ENCODE data around the gene ECE1. TPM values are rescaled to one million over a fixed set of nuclear protein-coding genes. Genes with fewer than 3 reads are reported as not detected.

The ECE1 gene
- total RNA-seq, 1 donor from 2014 or later, result 15.2 TPM

DNA sequence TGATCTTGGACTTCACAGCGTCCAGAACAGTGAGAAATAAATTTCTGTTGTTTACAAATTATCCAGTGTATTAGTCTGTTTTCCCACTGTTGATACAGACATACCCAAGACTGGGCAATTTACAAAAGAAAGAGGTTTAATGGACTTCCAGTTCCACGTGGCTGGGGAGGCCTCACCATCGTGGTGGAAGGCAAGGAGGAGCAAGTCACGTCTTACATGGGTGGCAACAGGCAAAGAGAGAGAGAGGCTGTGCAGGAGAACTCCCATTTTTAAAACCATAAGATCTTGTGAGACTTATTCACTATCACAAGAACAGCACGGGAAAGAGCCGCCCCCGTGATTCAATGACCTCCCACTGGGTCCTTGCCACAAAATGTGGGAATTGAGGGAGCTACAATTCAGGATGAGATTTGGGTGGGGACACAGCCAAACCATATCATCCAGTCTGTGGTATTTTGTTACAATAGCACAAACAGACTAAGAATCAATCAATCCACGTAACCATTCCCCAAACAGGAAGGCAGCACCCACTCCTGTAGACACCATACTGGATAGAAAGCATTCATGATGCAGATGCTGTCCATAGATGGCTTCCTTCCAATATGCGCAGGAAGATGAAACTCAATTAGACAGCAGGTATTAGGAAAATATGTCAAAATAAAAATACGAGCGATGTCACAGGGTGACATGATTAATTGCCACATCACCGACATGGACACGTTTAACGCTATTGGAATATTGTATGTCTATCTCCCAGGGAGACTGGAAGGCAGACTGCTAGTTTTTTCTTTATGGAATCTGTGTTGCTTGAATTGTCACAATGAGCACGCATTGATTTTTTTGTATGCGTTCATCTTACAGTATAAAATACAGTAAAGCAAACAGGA is 22.8 kb downstream of the ECE1 start:
- TF ChIP-seq, protein P1, sequence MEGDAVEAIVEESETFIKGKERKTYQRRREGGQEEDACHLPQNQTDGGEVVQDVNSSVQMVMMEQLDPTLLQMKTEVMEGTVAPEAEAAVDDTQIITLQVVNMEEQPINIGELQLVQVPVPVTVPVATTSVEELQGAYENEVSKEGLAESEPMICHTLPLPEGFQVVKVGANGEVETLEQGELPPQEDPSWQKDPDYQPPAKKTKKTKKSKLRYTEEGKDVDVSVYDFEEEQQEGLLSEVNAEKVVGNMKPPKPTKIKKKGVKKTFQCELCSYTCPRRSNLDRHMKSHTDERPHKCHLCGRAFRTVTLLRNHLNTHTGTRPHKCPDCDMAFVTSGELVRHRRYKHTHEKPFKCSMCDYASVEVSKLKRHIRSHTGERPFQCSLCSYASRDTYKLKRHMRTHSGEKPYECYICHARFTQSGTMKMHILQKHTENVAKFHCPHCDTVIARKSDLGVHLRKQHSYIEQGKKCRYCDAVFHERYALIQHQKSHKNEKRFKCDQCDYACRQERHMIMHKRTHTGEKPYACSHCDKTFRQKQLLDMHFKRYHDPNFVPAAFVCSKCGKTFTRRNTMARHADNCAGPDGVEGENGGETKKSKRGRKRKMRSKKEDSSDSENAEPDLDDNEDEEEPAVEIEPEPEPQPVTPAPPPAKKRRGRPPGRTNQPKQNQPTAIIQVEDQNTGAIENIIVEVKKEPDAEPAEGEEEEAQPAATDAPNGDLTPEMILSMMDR (IDR thresholded peaks at IDR 0.05), result no peak
- no peak for TF ChIP-seq EZH2phosphoT487 (IDR thresholded peaks at IDR 0.05)
- TF ChIP-seq EZH2 (IDR thresholded peaks at IDR 0.05), result no peak
- H3K9me3 Mint-ChIP-seq, result no peaks in the 10 kb centered on the region
- peaks cover 6% of the 10 kb centered on the region for H3K27me3 Mint-ChIP-seq (ENCODE audit: insufficient read depth, low read depth)
- no peak for DNase-seq (ENCODE audit: low spot score)
- H3K9ac ChIP-seq, result no peak overlapping the region
- no peaks in the 10 kb centered on the region for H3F3A ChIP-seq (ENCODE audit: low read depth)
- H3K4me2 ChIP-seq, result no peak overlapping the region
- H3K27me3 ChIP-seq, result peaks cover 15% of the 10 kb centered on the region
- no peaks in the 10 kb centered on the region for H3K36me3 ChIP-seq
- no peaks in the 10 kb centered on the region for H3K9me3 ChIP-seq (ENCODE audit: low read depth)
- H2AFZ ChIP-seq (replicated peaks), result no peak overlapping the region
- H3K4me3 Mint-ChIP-seq, result peak overlapping the region; percentile 39
- no peak overlapping the region for H3K4me3 ChIP-seq
- no peaks in the 10 kb centered on the region for H3K79me2 ChIP-seq (ENCODE audit: low read depth)
- peaks cover 18% of the 10 kb centered on the region for H4K20me1 ChIP-seq (ENCODE audit: low read depth)
- H3K4me1 ChIP-seq, result peaks cover 6% of the 10 kb centered on the region
- H3K27ac ChIP-seq, result no peak overlapping the region
- H3K4me1 Mint-ChIP-seq, result peaks cover 11% of the 10 kb centered on the region
- H3K36me3 Mint-ChIP-seq, result peaks cover 27% of the 10 kb centered on the region
- peak overlapping the region; percentile 91 for H3K27ac Mint-ChIP-seq

DNA sequence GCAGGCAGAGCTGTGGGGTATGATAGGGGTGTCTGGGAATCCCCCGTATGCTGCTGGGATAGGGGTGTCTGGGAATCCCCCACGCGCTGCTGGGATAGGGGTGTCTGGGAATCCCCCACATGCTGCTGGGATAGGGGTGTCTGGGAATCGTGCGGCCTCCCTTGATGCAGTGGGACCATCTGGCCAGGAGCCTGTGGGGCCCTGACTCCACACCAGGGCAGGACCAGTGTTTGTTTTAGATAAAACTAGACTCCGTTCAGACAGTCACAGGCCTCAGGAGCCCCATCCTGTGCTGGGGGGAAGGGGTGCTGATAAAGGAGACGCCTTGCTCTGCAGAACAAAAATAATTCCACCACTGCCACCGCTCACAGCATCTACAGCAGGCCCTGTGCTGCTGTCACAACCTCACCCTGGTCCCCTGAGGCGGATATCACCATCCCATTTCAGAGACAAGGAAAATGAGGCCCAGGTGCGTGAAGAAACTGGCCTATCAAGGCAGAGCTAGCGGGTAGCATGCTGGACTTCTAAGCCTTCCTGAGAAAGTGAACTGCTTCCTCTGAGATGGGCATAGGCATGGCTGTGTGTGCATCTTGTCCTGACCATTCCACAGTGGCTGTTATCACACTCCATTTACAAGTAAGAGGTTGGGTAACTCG is 24.0 kb downstream of the ECE1 start:
- Mint-ChIP-seq H3K36me3 (peaks cover 20% of the 10 kb centered on the region), H3K27me3 (ENCODE audit: insufficient read depth, low read depth) (peaks cover 6% of the 10 kb centered on the region)

DNA sequence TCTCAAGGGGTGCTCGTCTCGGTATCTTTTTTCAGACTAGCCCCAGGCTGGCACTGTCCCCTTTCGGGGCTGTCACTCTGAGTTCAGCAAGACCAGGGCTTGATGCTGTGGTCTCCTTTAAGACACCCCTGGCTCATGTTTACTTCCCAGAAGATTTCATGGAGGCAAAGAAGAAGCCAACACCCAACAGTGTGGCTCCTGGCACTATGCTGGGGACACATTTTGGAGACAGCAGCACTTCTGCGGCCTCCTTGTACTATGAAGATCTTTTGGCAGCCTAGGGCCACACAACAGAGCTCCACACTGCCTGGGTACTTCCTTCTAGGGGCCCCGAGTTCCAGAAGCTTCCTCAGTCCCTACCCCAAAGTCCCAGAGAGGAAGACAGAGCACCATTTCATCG is 24.6 kb downstream of the ECE1 start:
- Mint-ChIP-seq H3K4me3 (no peak overlapping the region), H3K27ac (no peak overlapping the region), H3K27me3 (ENCODE audit: insufficient read depth, low read depth) (peaks cover 6% of the 10 kb centered on the region), H3K36me3 (peaks cover 21% of the 10 kb centered on the region), H3K9me3 (no peaks in the 10 kb centered on the region), H3K4me1 (peaks cover 26% of the 10 kb centered on the region)
- Histone ChIP-seq H2AFZ (replicated peaks) (no peak overlapping the region), H3K79me2 (ENCODE audit: low read depth) (no peaks in the 10 kb centered on the region), H3K9me3 (ENCODE audit: low read depth) (no peaks in the 10 kb centered on the region), H3K4me3 (no peak overlapping the region), H3K27ac (no peak overlapping the region), H3K36me3 (no peaks in the 10 kb centered on the region), H3K27me3 (no peaks in the 10 kb centered on the region), H3K4me2 (no peak overlapping the region), H3K4me1 (peaks cover 12% of the 10 kb centered on the region), H4K20me1 (ENCODE audit: low read depth) (peaks cover 8% of the 10 kb centered on the region), H3K9ac (no peak overlapping the region), H3F3A (ENCODE audit: low read depth) (no peaks in the 10 kb centered on the region)
- no peak for DNase-seq (ENCODE audit: low spot score)
- TF ChIP-seq EZH2 (IDR thresholded peaks at IDR 0.05) (no peak), EZH2phosphoT487 (IDR thresholded peaks at IDR 0.05) (no peak)
- TF ChIP-seq, protein P1 (IDR thresholded peaks at IDR 0.05), result no peak

More for the DNA sequence above, 24.0 kb downstream of the ECE1 start:
- Histone ChIP-seq H3K4me2 (no peak overlapping the region), H3K27ac (no peak overlapping the region), H3K27me3 (peaks cover 4% of the 10 kb centered on the region), H3K36me3 (no peaks in the 10 kb centered on the region), H3F3A (ENCODE audit: low read depth) (no peaks in the 10 kb centered on the region), H2AFZ (replicated peaks) (no peak overlapping the region), H3K9ac (no peak overlapping the region), H4K20me1 (ENCODE audit: low read depth) (peaks cover 12% of the 10 kb centered on the region), H3K79me2 (ENCODE audit: low read depth) (no peaks in the 10 kb centered on the region), H3K9me3 (ENCODE audit: low read depth) (no peaks in the 10 kb centered on the region), H3K4me1 (peaks cover 12% of the 10 kb centered on the region), H3K4me3 (no peak overlapping the region)
- no peaks in the 10 kb centered on the region for H3K9me3 Mint-ChIP-seq
- no peak overlapping the region for H3K27ac Mint-ChIP-seq
- DNase-seq (ENCODE audit: low spot score), result no peak
- H3K4me3 Mint-ChIP-seq, result no peak overlapping the region
- TF ChIP-seq, protein P1 (IDR thresholded peaks at IDR 0.05), result no peak
- TF ChIP-seq EZH2phosphoT487 (IDR thresholded peaks at IDR 0.05) (no peak), EZH2 (IDR thresholded peaks at IDR 0.05) (no peak)
- H3K4me1 Mint-ChIP-seq, result peaks cover 23% of the 10 kb centered on the region
